CD4-positive, alpha-beta T cell (primary cell): Measurements from ENCODE around the gene APAF1. TPM values are rescaled to one million over a fixed set of nuclear protein-coding genes. Genes with fewer than 3 reads are reported as not detected.

ENCODE experiments used
- ATAC-seq: fragments of 200-7000 bp; cut with Tn5 transposase; one replicate; pipeline ENCODE4 v1.10.0; 2022; ENCODE audit warnings: mild to moderate bottlenecking; ENCODE audit not compliant: poor library complexity
- CTCF ChIA-PET: fragments of 350-600 bp; sonication (Branson Sonifier 250); formaldehyde crosslinking; loops from one replicate; lab custom pipeline; 2021; ENCODE audit warnings: antibody characterized with exemption, inconsistent platforms; lab: Charles Lee
- POLR2A ChIA-PET: fragments of 350-600 bp; sonication (Branson Sonifier 250); formaldehyde crosslinking; loops from one replicate; lab custom pipeline; 2021; ENCODE audit warnings: antibody characterized with exemption, inconsistent platforms; lab: Charles Lee
- DNase-seq, 14 experiments: peaks; one replicate each; pipeline ENCODE4 v3.0.0-alpha.2; 2013 to 2020; ENCODE audit warnings: mixed read lengths in 2 of 14
- H3K27ac ChIP-seq, 2 donors: one replicate each; pipeline versions ENCODE4 v1.5.1 to v1.7.0; 2013; ENCODE audit warnings: low read length in 2 of 2, low read depth in 1 of 2, mild to moderate bottlenecking in 1 of 2
- H3K27me3 ChIP-seq, 2 experiments: 1 replicate in 1 of 2; 2 replicates in 1 of 2; pipeline versions ENCODE4 v1.6.1 to v1.7.0; 2013; ENCODE audit warnings: low read length in 2 of 2, control low read depth in 1 of 2, mild to moderate bottlenecking in 1 of 2, moderate library complexity in 1 of 2; ENCODE audit not compliant: insufficient read depth in 2 of 2, control insufficient read depth in 1 of 2
- H3K36me3 ChIP-seq: one replicate; pipeline ENCODE4 v1.6.1; 2013; ENCODE audit warnings: low read length, control low read depth; ENCODE audit not compliant: insufficient read depth
- H3K4me1 ChIP-seq: one replicate; pipeline ENCODE4 v1.6.1; 2013; ENCODE audit warnings: low read length, control low read depth; ENCODE audit not compliant: insufficient read depth
- H3K4me3 ChIP-seq: one replicate; pipeline ENCODE4 v1.5.1; 2013; ENCODE audit warnings: mild to moderate bottlenecking, low read length, moderate library complexity
- H3K9me3 ChIP-seq, 2 experiments: 1 replicate in 1 of 2; 2 replicates in 1 of 2; pipeline versions ENCODE4 v1.6.1 to v1.7.0; 2013; ENCODE audit warnings: low read length in 2 of 2, mild to moderate bottlenecking in 2 of 2, control low read depth in 1 of 2, moderate library complexity in 1 of 2; ENCODE audit not compliant: control insufficient read depth in 1 of 2, insufficient read depth in 1 of 2
- H3K27ac Mint-ChIP-seq: one replicate; pipeline ENCODE4 v1.8.0; 2020; ENCODE audit warnings: mixed read lengths
- H3K27me3 Mint-ChIP-seq: one replicate; pipeline ENCODE4 v1.8.0; 2021; ENCODE audit warnings: mixed read lengths
- H3K36me3 Mint-ChIP-seq: one replicate; pipeline ENCODE4 v1.8.0; 2021; ENCODE audit warnings: low read depth, mixed read lengths
- H3K4me1 Mint-ChIP-seq: one replicate; pipeline ENCODE4 v1.8.0; 2021; ENCODE audit warnings: low read depth, mixed read lengths
- H3K4me3 Mint-ChIP-seq: one replicate; pipeline ENCODE4 v1.8.0; 2020; ENCODE audit warnings: mild to moderate bottlenecking, mixed read lengths
- H3K9me3 Mint-ChIP-seq: one replicate; pipeline ENCODE4 v1.8.0; 2020; ENCODE audit warnings: mixed read lengths
- intact Hi-C, 2 experiments: fragments of 100-400 bp; cut with DNase I in 1 of 2; cut with micrococcal nuclease in 1 of 2; formaldehyde crosslinking; loops; one replicate each; pipeline versions ENCODE4 v1.15.1 to v1.9.0; 2023 to 2025; cut with DNase I, micrococcal nuclease
- total RNA-seq, 174 experiments: library from RNA in 2 of 174; stranded (reverse) in 2 of 174; gene quantifications; one replicate each; pipeline ENCODE4 v1.2.3 and lab custom pipeline; 2021 to 2026
- TF ChIP-seq, protein P1 (sequence below): fragments of 200-600 bp; IDR thresholded peaks from one replicate; pipeline ENCODE4 v1.8.0; 2022; ENCODE audit warnings: antibody characterized with exemption, mild to moderate bottlenecking

Gene APAF1
- total RNA-seq, 2 experiments from 2014 or later, result 13.5 to 14.5 TPM

- Histone ChIP-seq H3K27me3 (no peaks in the 10 kb centered on the region), H3K4me1 (no peaks in the 10 kb centered on the region), H3K36me3 (peaks cover 16% of the 10 kb centered on the region), H3K27ac (no peak overlapping the region), H3K9me3 (no peaks in the 10 kb centered on the region), H3K4me3 (no peak overlapping the region)
- H3K4me3 Mint-ChIP-seq, result no peak overlapping the region
- DNase-seq, result no peak
- POLR2A ChIA-PET, result no interaction called here
- H3K9me3 Mint-ChIP-seq, result no peaks in the 10 kb centered on the region
- TF ChIP-seq, protein P1, sequence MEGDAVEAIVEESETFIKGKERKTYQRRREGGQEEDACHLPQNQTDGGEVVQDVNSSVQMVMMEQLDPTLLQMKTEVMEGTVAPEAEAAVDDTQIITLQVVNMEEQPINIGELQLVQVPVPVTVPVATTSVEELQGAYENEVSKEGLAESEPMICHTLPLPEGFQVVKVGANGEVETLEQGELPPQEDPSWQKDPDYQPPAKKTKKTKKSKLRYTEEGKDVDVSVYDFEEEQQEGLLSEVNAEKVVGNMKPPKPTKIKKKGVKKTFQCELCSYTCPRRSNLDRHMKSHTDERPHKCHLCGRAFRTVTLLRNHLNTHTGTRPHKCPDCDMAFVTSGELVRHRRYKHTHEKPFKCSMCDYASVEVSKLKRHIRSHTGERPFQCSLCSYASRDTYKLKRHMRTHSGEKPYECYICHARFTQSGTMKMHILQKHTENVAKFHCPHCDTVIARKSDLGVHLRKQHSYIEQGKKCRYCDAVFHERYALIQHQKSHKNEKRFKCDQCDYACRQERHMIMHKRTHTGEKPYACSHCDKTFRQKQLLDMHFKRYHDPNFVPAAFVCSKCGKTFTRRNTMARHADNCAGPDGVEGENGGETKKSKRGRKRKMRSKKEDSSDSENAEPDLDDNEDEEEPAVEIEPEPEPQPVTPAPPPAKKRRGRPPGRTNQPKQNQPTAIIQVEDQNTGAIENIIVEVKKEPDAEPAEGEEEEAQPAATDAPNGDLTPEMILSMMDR, result no peak
- H3K27ac Mint-ChIP-seq, result no peak overlapping the region
- no peaks in the 10 kb centered on the region for H3K27me3 Mint-ChIP-seq
- CTCF ChIA-PET, result no interaction called here
- H3K36me3 Mint-ChIP-seq, result peaks cover 28% of the 10 kb centered on the region
- intact Hi-C loops, result no loop called here
- no peak for ATAC-seq
- no peaks in the 10 kb centered on the region for H3K4me1 Mint-ChIP-seq
These were observed 91.5 kb downstream of the APAF1 start for GRCh38 chr12:98736352-98737321.

- DNase-seq, result no peak
- Histone ChIP-seq H3K4me3 (no peak overlapping the region), H3K27ac (no peak overlapping the region), H3K4me1 (no peaks in the 10 kb centered on the region), H3K27me3 (no peaks in the 10 kb centered on the region), H3K9me3 (no peaks in the 10 kb centered on the region), H3K36me3 (peaks cover 9% of the 10 kb centered on the region)
- intact Hi-C loops, result no loop called here
- CTCF ChIA-PET, result no interaction called here
- no peaks in the 10 kb centered on the region for H3K4me1 Mint-ChIP-seq
- H3K27ac Mint-ChIP-seq, result no peak overlapping the region
- ATAC-seq, result no peak
- H3K27me3 Mint-ChIP-seq, result no peaks in the 10 kb centered on the region
- H3K4me3 Mint-ChIP-seq, result no peak overlapping the region
- TF ChIP-seq, protein P1, result no peak
- H3K36me3 Mint-ChIP-seq, result peaks cover 21% of the 10 kb centered on the region
- POLR2A ChIA-PET, result no interaction called here
- no peaks in the 10 kb centered on the region for H3K9me3 Mint-ChIP-seq
These were observed 92.2 kb downstream of the APAF1 start for GRCh38 chr12:98737322-98737712.

DNA sequence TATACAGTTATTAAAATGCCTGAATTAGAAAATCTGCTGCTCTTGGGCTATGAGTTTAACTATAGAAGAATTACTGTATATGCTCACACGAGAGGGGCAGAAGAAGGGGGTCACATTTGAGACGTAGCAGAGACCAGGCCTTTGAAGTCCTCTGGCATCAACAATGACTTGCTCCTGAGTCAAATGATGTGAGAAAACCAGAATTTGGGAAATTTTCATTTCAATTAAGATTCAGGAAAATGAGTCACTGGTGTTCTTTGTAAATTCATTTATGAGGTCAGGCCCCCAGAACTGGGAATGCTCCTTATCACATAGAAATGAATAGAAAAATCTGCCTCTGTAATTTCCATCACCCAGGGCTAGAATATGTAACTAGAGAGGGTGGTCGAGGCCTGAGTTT lies 92.9 kb downstream of the APAF1 start:
- Mint-ChIP-seq H3K4me3 (no peak overlapping the region), H3K9me3 (no peaks in the 10 kb centered on the region), H3K27me3 (no peaks in the 10 kb centered on the region), H3K36me3 (peaks cover 15% of the 10 kb centered on the region), H3K4me1 (no peaks in the 10 kb centered on the region), H3K27ac (no peak overlapping the region)
- intact Hi-C loops, result no loop called here
- ChIA-PET CTCF (no interaction called here), POLR2A (no interaction called here)
- H3K9me3 ChIP-seq, result no peaks in the 10 kb centered on the region
- ATAC-seq (no peak), DNase-seq (no peak)
- TF ChIP-seq, protein P1, result no peak
- no peak overlapping the region for H3K27ac ChIP-seq
- no peak overlapping the region for H3K4me3 ChIP-seq
- H3K27me3 ChIP-seq, result no peaks in the 10 kb centered on the region
- peaks cover 9% of the 10 kb centered on the region for H3K36me3 ChIP-seq
- H3K4me1 ChIP-seq, result no peaks in the 10 kb centered on the region
